GM18867 (cell line): ENCODE measurements around the gene PHLDB2.

Source experiments
- ATAC-seq: cut with Tn5 transposase; IDR thresholded peaks from one replicate; pipeline ENCODE4 v1.9.1; 2021; ENCODE audit warnings: mild to moderate bottlenecking, moderate library complexity; ENCODE audit not compliant: unreplicated experiment

Gene PHLDB2

GRCh38 chr3:111956449-111956848 lies 97.4 kb downstream of the PHLDB2 start:
- no peak for ATAC-seq

- no peak for ATAC-seq
Measured at GRCh38 chr3:111956995-111957734, 98.1 kb downstream of the PHLDB2 start.

GRCh38 chr3:111961461-111962164 lies 102.5 kb downstream of the PHLDB2 start:
- ATAC-seq, result no peak

GRCh38 chr3:111963424-111963823 lies 104.4 kb downstream of the PHLDB2 start:
- no peak for ATAC-seq

GRCh38 chr3:111965484-111965883 lies 106.4 kb downstream of the PHLDB2 start:
- no peak for ATAC-seq

GRCh38 chr3:111967068-111967467 lies 108.0 kb downstream of the PHLDB2 start:
- no peak for ATAC-seq

GRCh38 chr3:111967651-111968274 lies 108.7 kb downstream of the PHLDB2 start:
- ATAC-seq, result peak; percentile 97

GRCh38 chr3:111968319-111969054 lies 109.4 kb downstream of the PHLDB2 start:
- ATAC-seq, result no peak

- ATAC-seq, result no peak
Measured at GRCh38 chr3:111970376-111970775, 111.3 kb downstream of the PHLDB2 start.

GRCh38 chr3:111971533-111972130 lies 112.6 kb downstream of the PHLDB2 start:
- ATAC-seq, result no peak

GRCh38 chr3:111972891-111973290 lies 113.8 kb downstream of the PHLDB2 start:
- ATAC-seq, result no peak

- ATAC-seq, result no peak
Measured at GRCh38 chr3:111975131-111975530, 116.1 kb downstream of the PHLDB2 start.

GRCh38 chr3:111976254-111976653 lies 117.2 kb downstream of the PHLDB2 start:
- ATAC-seq, result no peak

- ATAC-seq, result peak; percentile 95
Measured at GRCh38 chr3:111978583-111979433, 119.7 kb downstream of the PHLDB2 start, which contains the start of gene ABHD10. Gene ABHD10 (plus strand): TSS chr3:111979026. CDS start chr3:111979062, 36 bp downstream.

GRCh38 chr3:111979434-111980038 lies 120.5 kb downstream of the PHLDB2 start:
- peak; percentile 45 for ATAC-seq

- ATAC-seq, result no peak
Measured at GRCh38 chr3:111980716-111981456, 121.8 kb downstream of the PHLDB2 start.

GRCh38 chr3:111981457-111981763 lies 122.3 kb downstream of the PHLDB2 start:
- ATAC-seq, result no peak

GRCh38 chr3:111984636-111985298 lies 125.7 kb downstream of the PHLDB2 start:
- no peak for ATAC-seq
